Esophagus squamous epithelium (tissue), 5 donors: ENCODE results near the gene MANSC4. TPM values are rescaled to one million over a fixed set of nuclear protein-coding genes. Genes with fewer than 3 reads are reported as not detected.

Experiments used
- DNase-seq: peaks from one replicate; lab custom pipeline; 2025; lab: John Stamatoyannopoulos, UW
- H3K27ac ChIP-seq, 4 donors: fragments of 200-600 bp; sonication (generic); one replicate each; pipeline ENCODE4 v1.5.1; 2016 to 2019; ENCODE audit warnings: mild to moderate bottlenecking in 1 of 4
- H3K27me3 ChIP-seq, 4 donors: fragments of 200-600 bp; sonication (generic); 1 replicate in 3 of 4; 2 replicates in 1 of 4; pipeline versions ENCODE4 v1.5.1 to v1.6.0; 2017 to 2021; ENCODE audit warnings: antibody characterized with exemption in 1 of 4
- H3K36me3 ChIP-seq, 3 donors: fragments of 200-600 bp; sonication (generic); one replicate each; pipeline ENCODE4 v1.5.1; 2016 to 2019
- H3K4me1 ChIP-seq, 3 donors: fragments of 200-600 bp; sonication (generic); one replicate each; pipeline ENCODE4 v1.5.1; 2017 to 2019
- H3K4me3 ChIP-seq, 4 donors: fragments of 200-600 bp; sonication (generic); 1 replicate in 3 of 4; 2 replicates in 1 of 4; pipeline ENCODE4 v1.5.1; 2016 to 2019; ENCODE audit warnings: mild to moderate bottlenecking in 2 of 4, moderate library complexity in 1 of 4
- H3K9me3 ChIP-seq, 3 donors: fragments of 200-600 bp; sonication (generic); one replicate each; pipeline ENCODE4 v1.5.1; 2016 to 2019
- POLR2A ChIP-seq, 4 donors: fragments of 450-650 bp; IDR thresholded peaks; one replicate each; pipeline ENCODE4 v1.6.1; 2017; ENCODE audit warnings: antibody characterized with exemption in 4 of 4, mild to moderate bottlenecking in 4 of 4, moderate library complexity in 3 of 4
- WGBS, 2 donors: methylation state at CpG; one replicate each; pipeline ENCODE4 v1.1.5; 2018; 5-methylcytosine and 5-hydroxymethylcytosine counted together
- intact Hi-C: fragments of 100-400 bp; cut with DNase I; formaldehyde crosslinking; loops from one replicate; pipeline ENCODE4 v1.15.0; 2022
- total RNA-seq, 4 donors: library from RNA; depleted of rRNA; stranded (reverse); fragments of >200 nt; gene quantifications; one replicate each; pipeline ENCODE4 v1.1.0, GENCODE V29; 2016
- TF ChIP-seq, protein P1 (sequence below), 6 experiments: fragments of 450-650 bp in 4 of 6; fragments of 200-600 bp in 2 of 6; sonication (generic) in 2 of 6; IDR thresholded peaks; one replicate each; pipeline ENCODE4 v1.5.1; 2016 to 2019; ENCODE audit warnings: antibody characterized with exemption in 6 of 6, mild to moderate bottlenecking in 4 of 6, moderate library complexity in 4 of 6
- donor health status: DM: yes; HTN: yes; CAD: no.

The MANSC4 gene
- total RNA-seq, 4 donors from 2014 or later: not detected

DNA sequence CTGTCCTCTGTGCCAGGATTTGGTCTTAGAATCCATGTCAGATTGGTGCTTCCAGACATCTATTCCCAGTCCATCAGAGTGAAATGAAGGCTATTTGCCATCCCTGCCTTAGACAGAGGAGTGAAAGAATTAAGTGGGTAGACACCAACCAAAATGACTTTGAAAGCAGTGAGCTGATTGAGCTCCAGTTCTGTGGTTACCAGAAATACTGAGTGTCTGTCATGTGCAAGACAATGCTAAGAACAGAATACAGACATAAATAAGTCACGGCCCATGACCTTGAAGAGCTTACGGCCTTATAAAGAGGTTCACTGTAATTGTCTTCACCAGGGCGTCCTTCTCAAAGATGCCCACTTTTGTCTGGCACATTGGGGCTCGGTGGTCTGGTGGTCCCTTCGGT lies 21.6 kb upstream of the MANSC4 start:
- intact Hi-C loops: no loop called here
- WGBS, 2 donors: 87 to 92% methylated on average over 5 of the region's 5 CpGs
- H3K4me3 ChIP-seq: no peak overlapping the region

DNA sequence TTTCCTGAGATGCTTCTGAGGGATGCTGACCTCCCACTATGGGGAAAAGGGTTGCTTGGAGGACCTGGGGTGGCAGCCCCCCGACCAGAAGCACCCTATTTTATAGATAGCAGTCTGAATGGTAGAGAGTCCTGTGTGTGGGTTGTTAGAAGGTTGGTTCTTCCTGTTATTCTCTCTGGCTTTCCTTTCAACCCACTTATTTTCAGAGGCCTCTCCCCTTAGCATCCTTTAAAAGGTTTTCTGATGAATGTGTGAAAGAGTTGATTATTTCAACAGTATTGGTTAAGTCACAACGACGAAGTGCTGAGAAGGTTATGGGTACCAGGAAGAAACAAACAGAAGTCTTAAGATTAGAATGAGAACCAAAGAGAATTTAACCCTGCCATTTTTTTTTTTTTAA lies 20.8 kb upstream of the MANSC4 start:
- Histone ChIP-seq H3K36me3 (peaks cover 0 to 45% (median 5%) of the 10 kb centered on the region in 3 donors), H3K27ac (no peak overlapping the region), H3K4me1 (no peaks in the 10 kb centered on the region), H3K4me3 (no peak overlapping the region), H3K27me3 (peaks cover 0 to 2% (median 0%) of the 10 kb centered on the region in 4 donors), H3K9me3 (no peaks in the 10 kb centered on the region)
- no peak for TF ChIP-seq POLR2A (IDR thresholded peaks at IDR 0.05)
- TF ChIP-seq, protein P1, sequence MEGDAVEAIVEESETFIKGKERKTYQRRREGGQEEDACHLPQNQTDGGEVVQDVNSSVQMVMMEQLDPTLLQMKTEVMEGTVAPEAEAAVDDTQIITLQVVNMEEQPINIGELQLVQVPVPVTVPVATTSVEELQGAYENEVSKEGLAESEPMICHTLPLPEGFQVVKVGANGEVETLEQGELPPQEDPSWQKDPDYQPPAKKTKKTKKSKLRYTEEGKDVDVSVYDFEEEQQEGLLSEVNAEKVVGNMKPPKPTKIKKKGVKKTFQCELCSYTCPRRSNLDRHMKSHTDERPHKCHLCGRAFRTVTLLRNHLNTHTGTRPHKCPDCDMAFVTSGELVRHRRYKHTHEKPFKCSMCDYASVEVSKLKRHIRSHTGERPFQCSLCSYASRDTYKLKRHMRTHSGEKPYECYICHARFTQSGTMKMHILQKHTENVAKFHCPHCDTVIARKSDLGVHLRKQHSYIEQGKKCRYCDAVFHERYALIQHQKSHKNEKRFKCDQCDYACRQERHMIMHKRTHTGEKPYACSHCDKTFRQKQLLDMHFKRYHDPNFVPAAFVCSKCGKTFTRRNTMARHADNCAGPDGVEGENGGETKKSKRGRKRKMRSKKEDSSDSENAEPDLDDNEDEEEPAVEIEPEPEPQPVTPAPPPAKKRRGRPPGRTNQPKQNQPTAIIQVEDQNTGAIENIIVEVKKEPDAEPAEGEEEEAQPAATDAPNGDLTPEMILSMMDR (IDR thresholded peaks at IDR 0.05): no peak
- 87 to 88% methylated on average over 3 of the region's 3 CpGs for WGBS, 2 donors
- intact Hi-C loops: no loop called here
- DNase-seq: no peak

More for the DNA sequence above, 21.6 kb upstream of the MANSC4 start:
- no peak overlapping the region for H3K27ac ChIP-seq
- peaks cover 0 to 5% (median 0%) of the 10 kb centered on the region in 4 donors for H3K27me3 ChIP-seq
- TF ChIP-seq, protein P1 (IDR thresholded peaks at IDR 0.05): no peak
- TF ChIP-seq POLR2A (IDR thresholded peaks at IDR 0.05): no peak
- H3K4me1 ChIP-seq: no peaks in the 10 kb centered on the region
- peaks cover 0 to 37% (median 5%) of the 10 kb centered on the region in 3 donors for H3K36me3 ChIP-seq
- no peaks in the 10 kb centered on the region for H3K9me3 ChIP-seq
- no peak for DNase-seq

DNA sequence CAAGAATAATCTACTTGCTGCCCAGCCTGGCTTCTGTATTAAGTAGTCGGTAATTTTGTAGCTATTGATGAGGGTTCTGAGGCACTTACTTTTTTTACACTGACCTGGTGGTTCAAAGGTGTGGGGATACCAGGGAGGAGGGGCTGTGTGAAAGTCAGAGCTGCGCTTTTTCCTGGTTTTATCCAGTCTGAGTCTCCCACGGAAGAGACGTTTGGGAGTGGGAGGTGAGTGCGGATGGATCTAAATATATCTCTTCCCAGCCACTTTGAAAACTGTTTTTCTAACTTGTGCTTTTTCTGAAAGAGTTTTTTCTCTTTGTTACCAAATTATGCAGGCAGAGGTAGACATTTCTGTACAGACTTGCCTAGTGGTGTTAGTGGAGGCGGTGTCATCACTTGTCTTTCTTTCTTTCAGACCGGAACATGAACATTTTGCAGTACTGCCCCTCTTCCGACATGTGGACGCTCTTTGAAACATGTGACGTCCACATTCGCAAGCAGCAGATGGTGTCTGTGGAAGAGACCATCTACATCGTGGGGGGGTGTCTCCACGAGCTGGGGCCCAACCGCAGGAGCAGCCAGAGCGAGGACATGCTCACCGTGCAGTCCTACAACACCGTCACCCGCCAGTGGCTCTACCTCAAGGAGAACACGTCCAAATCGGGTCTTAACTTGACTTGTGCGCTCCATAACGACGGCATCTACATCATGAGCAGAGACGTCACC lies 17.4 kb upstream of the MANSC4 start:
- Histone ChIP-seq H3K36me3 (peaks cover 6 to 79% (median 10%) of the 10 kb centered on the region in 3 donors), H3K27me3 (no peaks in the 10 kb centered on the region), H3K4me1 (no peaks in the 10 kb centered on the region), H3K9me3 (no peaks in the 10 kb centered on the region), H3K4me3 (no peak overlapping the region), H3K27ac (no peak overlapping the region)
- DNase-seq: no peak
- no peak for TF ChIP-seq POLR2A (IDR thresholded peaks at IDR 0.05)
- TF ChIP-seq, protein P1 (IDR thresholded peaks at IDR 0.05): no peak
- WGBS, 2 donors: 92 to 94% methylated on average over 20 to 24 of the region's 24 CpGs
- intact Hi-C loops: no loop called here

DNA sequence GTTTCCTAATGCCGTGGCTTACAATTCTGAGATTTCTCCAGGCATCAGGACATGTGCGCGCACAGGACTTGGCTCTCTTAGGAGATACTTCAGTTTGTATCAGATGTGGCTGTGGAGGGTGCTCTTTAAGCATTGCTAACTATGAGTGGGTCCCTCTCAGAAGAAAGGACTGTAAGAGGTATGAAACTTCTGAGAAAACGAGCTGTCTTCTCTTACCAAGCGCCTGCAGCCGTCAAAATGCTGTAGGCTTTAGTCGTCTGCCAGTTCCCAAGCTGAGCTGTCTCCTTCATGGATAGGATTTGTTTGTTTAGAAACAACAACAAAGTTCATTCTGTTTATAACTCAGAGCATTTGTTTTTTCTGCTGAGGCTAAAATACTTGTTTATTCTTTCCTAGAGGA lies 16.1 kb upstream of the MANSC4 start:
- Histone ChIP-seq H3K4me3 (no peak overlapping the region), H3K9me3 (no peaks in the 10 kb centered on the region), H3K27me3 (no peaks in the 10 kb centered on the region), H3K4me1 (no peaks in the 10 kb centered on the region), H3K36me3 (peaks cover 10 to 87% (median 14%) of the 10 kb centered on the region in 3 donors), H3K27ac (no peak overlapping the region)
- WGBS, 2 donors: 82 to 83% methylated on average over 7 of the region's 7 CpGs
- intact Hi-C loops: no loop called here
- DNase-seq: no peak
- TF ChIP-seq POLR2A (IDR thresholded peaks at IDR 0.05): no peak
- TF ChIP-seq, protein P1 (IDR thresholded peaks at IDR 0.05): no peak

DNA sequence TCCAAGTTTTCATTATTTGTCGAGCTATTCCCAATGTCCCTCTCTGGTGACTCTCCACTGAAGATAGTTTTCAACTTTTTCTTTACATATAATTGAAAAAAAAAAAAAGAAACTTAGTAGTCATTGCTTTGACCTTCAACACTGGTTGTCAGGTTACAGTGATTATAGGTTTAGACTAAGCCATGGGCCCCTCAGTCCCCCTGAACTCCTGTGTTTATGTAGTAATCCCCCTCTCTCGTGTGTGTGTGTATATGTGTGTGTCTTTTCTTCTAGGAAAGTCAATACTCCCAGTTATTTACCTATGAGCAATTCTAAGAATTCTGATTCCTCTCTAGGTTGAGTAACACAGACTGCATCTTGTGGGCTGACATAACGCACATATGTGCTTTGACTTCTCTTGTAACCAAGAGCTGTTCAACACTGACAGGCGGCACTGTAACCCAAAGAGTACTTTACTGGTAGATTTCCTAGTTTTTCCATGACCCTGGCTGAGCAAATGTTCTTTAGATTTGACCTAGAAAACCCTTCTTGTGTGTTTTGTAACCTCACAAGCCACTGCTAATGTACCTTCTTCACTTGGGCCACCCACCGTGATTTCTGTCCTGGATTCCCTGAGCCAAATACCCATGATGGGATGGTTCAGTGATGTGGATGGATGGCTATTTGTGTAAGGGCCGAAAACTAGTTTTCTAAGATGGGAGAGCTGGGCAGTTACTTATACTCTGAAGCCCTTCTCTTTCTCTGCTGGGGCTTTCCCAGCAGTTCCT lies 15.0 kb upstream of the MANSC4 start:
- H3K4me3 ChIP-seq: no peak overlapping the region
- H3K27ac ChIP-seq: peak overlapping the region in 1 of 4 donors; percentile 9
- no peaks in the 10 kb centered on the region for H3K27me3 ChIP-seq
- H3K9me3 ChIP-seq: no peaks in the 10 kb centered on the region
- no peak for TF ChIP-seq POLR2A (IDR thresholded peaks at IDR 0.05)
- TF ChIP-seq, protein P1 (IDR thresholded peaks at IDR 0.05): no peak
- peaks cover 10 to 86% (median 14%) of the 10 kb centered on the region in 3 donors for H3K36me3 ChIP-seq
- WGBS, 2 donors: 76 to 78% methylated on average over 6 of the region's 6 CpGs
- no peaks in the 10 kb centered on the region for H3K4me1 ChIP-seq
- DNase-seq: no peak
- intact Hi-C loops: no loop called here
